Panc1 (cell line): ENCODE results near the gene CX3CL1. TPM values are rescaled to one million over a fixed set of nuclear protein-coding genes. Genes with fewer than 3 reads are reported as not detected.

Experiments used
- ATAC-seq: fragments of 200-7000 bp; cut with Tn5 transposase; 2 replicates; pipeline ENCODE4 v1.9.1; 2020; ENCODE audit warnings: mild to moderate bottlenecking, moderate library complexity
- BruUV-seq: library from RNA; stranded (reverse); fragments of 400-500 nt; replicated peaks from 2 replicates; lab custom pipeline; 2021; lab: Mats Ljungman, UMichigan
- CTCF ChIA-PET: fragments of 300-600 bp; sonication (Branson Sonifier 250); formaldehyde crosslinking; loops from one replicate; lab custom pipeline; 2022; ENCODE audit warnings: antibody characterized with exemption; lab: Charles Lee
- POLR2A ChIA-PET: fragments of 300-600 bp; sonication (Branson Sonifier 250); formaldehyde crosslinking; loops from one replicate; lab custom pipeline; 2022; ENCODE audit warnings: antibody characterized with exemption; lab: Charles Lee
- DNase-seq: peaks from one replicate; pipeline ENCODE4 v3.0.0-alpha.2; 2010; ENCODE audit warnings: low read depth, low spot score
- H3K27ac ChIP-seq: 2 replicates; pipeline ENCODE4 v1.5.1; 2011; ENCODE audit warnings: mild to moderate bottlenecking, low read length, inconsistent platforms
- H3K27me3 ChIP-seq: fragments of 200-500 bp; sonication (Bioruptor generic); 2 replicates; pipeline ENCODE4 v1.6.0; 2014; ENCODE audit warnings: low read length, inconsistent platforms; ENCODE audit not compliant: control insufficient read depth, insufficient read depth
- H3K36me3 ChIP-seq: fragments of 200-500 bp; sonication (Bioruptor generic); 2 replicates; pipeline ENCODE4 v1.5.1; 2014; ENCODE audit warnings: inconsistent platforms, mild to moderate bottlenecking, low read length, moderate library complexity; ENCODE audit not compliant: control insufficient read depth, insufficient read depth
- H3K4me1 ChIP-seq: 2 replicates; pipeline ENCODE4 v1.5.1; 2011; ENCODE audit warnings: inconsistent platforms, mild to moderate bottlenecking, low read length, moderate library complexity; ENCODE audit not compliant: control insufficient read depth, insufficient read depth
- H3K4me3 ChIP-seq, 2 experiments: 2 replicates each; pipeline ENCODE4 v1.5.1; 2011 to 2012; ENCODE audit warnings: low read depth in 2 of 2, low read length in 2 of 2, mild to moderate bottlenecking in 2 of 2, inconsistent platforms in 1 of 2, moderate library complexity in 1 of 2
- H3K9me3 ChIP-seq: fragments of 200-500 bp; sonication (Bioruptor generic); 2 replicates; pipeline ENCODE4 v1.5.1; 2014; ENCODE audit warnings: low read depth, mild to moderate bottlenecking, inconsistent platforms, low read length, moderate library complexity; ENCODE audit not compliant: control insufficient read depth, insufficient read depth
- POLR2AphosphoS5 ChIP-seq: IDR thresholded peaks from 2 replicates; pipeline ENCODE4 v1.6.1; 2012; ENCODE audit warnings: mild to moderate bottlenecking, low read depth, low read length, moderate library complexity
- SIN3A ChIP-seq: IDR thresholded peaks from 2 replicates; pipeline ENCODE4 v1.6.1; 2012; ENCODE audit warnings: low read depth, mild to moderate bottlenecking, low read length, moderate library complexity, borderline replicate concordance; ENCODE audit not compliant: insufficient read depth
- TCF7L2 ChIP-seq: IDR thresholded peaks from 2 replicates; pipeline ENCODE4 v1.6.1; 2011; ENCODE audit warnings: mild to moderate bottlenecking, low read depth, low read length, inconsistent platforms
- in situ Hi-C: cut with HindIII; loops from 2 replicates; pipeline ENCODE4 v1.10.0; 2016; ENCODE audit warnings: low sequenced_read_pairs, low pct_unique_long_range_greater_than_20kb
- intact Hi-C: fragments of 100-400 bp; cut with micrococcal nuclease; formaldehyde crosslinking; loops from one replicate; pipeline ENCODE4 v1.10.0; 2022; ENCODE audit not compliant: unreplicated experiment
- total RNA-seq: library from RNA; stranded (reverse); gene quantifications from one replicate; pipeline ENCODE4 v1.2.1, GENCODE V29; 2021; ENCODE audit not compliant: unreplicated experiment
- TF ChIP-seq, protein P1 (sequence below): fragments of 450-650 bp; IDR thresholded peaks from 2 replicates; pipeline ENCODE4 v1.5.1; 2017; ENCODE audit warnings: mild to moderate bottlenecking
- TF ChIP-seq, protein P2 (sequence below), 2 experiments: IDR thresholded peaks; 2 replicates each; pipeline ENCODE4 v1.6.1; 2011 to 2012; ENCODE audit warnings: low read depth in 2 of 2, control low read depth in 1 of 2, low read length in 1 of 2, mild to moderate bottlenecking in 1 of 2, moderate library complexity in 1 of 2; ENCODE audit not compliant: insufficient read depth in 1 of 2

Gene CX3CL1
- total RNA-seq, 1 experiment from 2014 or later, result 21.8 TPM

DNA sequence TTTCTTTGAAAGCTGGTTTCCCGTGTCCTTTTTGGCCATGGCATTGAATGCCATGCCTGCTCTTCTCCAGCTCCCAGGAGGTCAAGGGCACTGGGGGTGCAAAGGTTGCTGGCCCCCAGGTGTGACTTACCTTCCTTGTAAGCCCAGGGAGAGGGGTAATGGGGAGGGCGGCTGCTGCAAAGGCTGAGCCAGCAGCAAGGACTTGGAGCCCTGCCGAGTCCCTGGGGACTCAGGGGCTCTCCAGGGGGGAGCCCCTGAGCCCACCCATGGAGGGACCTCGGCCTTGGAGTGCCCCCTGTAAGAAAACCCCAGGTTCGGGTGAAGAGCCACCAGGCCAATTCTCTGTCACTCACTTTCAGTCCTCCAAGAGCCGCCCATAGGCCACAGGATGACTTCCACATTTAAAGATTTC lies 19.6 kb upstream of the CX3CL1 start:
- in situ Hi-C loops, result no loop called here
- TF ChIP-seq POLR2AphosphoS5 (no peak), TCF7L2 (no peak), SIN3A (no peak)
- TF ChIP-seq, protein P1, sequence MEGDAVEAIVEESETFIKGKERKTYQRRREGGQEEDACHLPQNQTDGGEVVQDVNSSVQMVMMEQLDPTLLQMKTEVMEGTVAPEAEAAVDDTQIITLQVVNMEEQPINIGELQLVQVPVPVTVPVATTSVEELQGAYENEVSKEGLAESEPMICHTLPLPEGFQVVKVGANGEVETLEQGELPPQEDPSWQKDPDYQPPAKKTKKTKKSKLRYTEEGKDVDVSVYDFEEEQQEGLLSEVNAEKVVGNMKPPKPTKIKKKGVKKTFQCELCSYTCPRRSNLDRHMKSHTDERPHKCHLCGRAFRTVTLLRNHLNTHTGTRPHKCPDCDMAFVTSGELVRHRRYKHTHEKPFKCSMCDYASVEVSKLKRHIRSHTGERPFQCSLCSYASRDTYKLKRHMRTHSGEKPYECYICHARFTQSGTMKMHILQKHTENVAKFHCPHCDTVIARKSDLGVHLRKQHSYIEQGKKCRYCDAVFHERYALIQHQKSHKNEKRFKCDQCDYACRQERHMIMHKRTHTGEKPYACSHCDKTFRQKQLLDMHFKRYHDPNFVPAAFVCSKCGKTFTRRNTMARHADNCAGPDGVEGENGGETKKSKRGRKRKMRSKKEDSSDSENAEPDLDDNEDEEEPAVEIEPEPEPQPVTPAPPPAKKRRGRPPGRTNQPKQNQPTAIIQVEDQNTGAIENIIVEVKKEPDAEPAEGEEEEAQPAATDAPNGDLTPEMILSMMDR, result no peak
- TF ChIP-seq, protein P2, sequence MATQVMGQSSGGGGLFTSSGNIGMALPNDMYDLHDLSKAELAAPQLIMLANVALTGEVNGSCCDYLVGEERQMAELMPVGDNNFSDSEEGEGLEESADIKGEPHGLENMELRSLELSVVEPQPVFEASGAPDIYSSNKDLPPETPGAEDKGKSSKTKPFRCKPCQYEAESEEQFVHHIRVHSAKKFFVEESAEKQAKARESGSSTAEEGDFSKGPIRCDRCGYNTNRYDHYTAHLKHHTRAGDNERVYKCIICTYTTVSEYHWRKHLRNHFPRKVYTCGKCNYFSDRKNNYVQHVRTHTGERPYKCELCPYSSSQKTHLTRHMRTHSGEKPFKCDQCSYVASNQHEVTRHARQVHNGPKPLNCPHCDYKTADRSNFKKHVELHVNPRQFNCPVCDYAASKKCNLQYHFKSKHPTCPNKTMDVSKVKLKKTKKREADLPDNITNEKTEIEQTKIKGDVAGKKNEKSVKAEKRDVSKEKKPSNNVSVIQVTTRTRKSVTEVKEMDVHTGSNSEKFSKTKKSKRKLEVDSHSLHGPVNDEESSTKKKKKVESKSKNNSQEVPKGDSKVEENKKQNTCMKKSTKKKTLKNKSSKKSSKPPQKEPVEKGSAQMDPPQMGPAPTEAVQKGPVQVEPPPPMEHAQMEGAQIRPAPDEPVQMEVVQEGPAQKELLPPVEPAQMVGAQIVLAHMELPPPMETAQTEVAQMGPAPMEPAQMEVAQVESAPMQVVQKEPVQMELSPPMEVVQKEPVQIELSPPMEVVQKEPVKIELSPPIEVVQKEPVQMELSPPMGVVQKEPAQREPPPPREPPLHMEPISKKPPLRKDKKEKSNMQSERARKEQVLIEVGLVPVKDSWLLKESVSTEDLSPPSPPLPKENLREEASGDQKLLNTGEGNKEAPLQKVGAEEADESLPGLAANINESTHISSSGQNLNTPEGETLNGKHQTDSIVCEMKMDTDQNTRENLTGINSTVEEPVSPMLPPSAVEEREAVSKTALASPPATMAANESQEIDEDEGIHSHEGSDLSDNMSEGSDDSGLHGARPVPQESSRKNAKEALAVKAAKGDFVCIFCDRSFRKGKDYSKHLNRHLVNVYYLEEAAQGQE (IDR thresholded peaks at IDR 0.05; ENCODE audit: insufficient read depth in 1 of 2, low read depth in 2 of 2, low read length in 1 of 2), result no peak
- ATAC-seq, result no peak
- H3K9me3 ChIP-seq, result no peaks in the 10 kb centered on the region
- DNase-seq, result no peak
- H3K4me1 ChIP-seq, result no peaks in the 10 kb centered on the region
- ChIA-PET POLR2A (no interaction called here), CTCF (no interaction called here)
- no peaks in the 10 kb centered on the region for H3K36me3 ChIP-seq
- no peak overlapping the region for H3K4me3 ChIP-seq
- intact Hi-C loops, result no loop called here
- BruUV-seq, result no TSS peak
- no peak overlapping the region for H3K27ac ChIP-seq
- H3K27me3 ChIP-seq, result no peaks in the 10 kb centered on the region

DNA sequence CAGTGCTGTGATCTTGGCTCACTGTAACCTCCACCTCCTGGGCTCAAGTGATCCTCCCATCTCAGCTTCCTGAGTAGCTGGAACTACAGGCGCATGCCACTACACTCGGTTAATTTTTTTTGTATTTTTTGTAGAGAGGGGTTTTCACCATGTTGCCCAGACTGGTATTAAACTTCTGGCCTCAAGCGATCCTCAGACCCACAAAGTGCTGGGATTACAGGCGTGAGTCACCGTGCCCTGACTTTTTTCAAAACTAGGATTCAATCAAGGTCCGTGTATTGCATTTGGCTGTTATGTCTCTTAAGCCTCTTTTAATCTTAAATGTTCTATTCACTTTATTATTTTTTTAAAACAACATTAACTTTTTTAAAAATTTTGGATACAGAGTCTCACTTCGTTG lies 18.0 kb upstream of the CX3CL1 start:
- Histone ChIP-seq H3K27ac (no peak overlapping the region), H3K4me1 (no peaks in the 10 kb centered on the region), H3K27me3 (no peaks in the 10 kb centered on the region), H3K36me3 (no peaks in the 10 kb centered on the region), H3K9me3 (no peaks in the 10 kb centered on the region), H3K4me3 (no peak overlapping the region)
- intact Hi-C loops, result no loop called here
- no peak for DNase-seq
- TF ChIP-seq TCF7L2 (no peak), POLR2AphosphoS5 (no peak), SIN3A (no peak)
- TF ChIP-seq, protein P2 (IDR thresholded peaks at IDR 0.05; ENCODE audit: insufficient read depth in 1 of 2, low read depth in 2 of 2, low read length in 1 of 2), result no peak
- TF ChIP-seq, protein P1, result no peak
- BruUV-seq, result no TSS peak
- ChIA-PET CTCF (no interaction called here), POLR2A (no interaction called here)
- no peak for ATAC-seq
- in situ Hi-C loops, result no loop called here
